Measurements from ENCODE around the gene THBS3. TPM values are rescaled to one million over a fixed set of nuclear protein-coding genes. Genes with fewer than 3 reads are reported as not detected.

THBS3 gene
- total and polyA plus RNA-seq, 2 of the 13 experiments (the other 11 are each of a cell fraction or from before 2014, with no cell fraction given) = 0.86 to 3.6 TPM

GRCh38 chr1:155250633-155251449, 43.1 kb upstream of the THBS3 start (continued):
- TF ChIP-seq CEBPZ (IDR thresholded peaks at IDR 0.05; ENCODE audit: low read length) = no peak
- no peak; the same call in 1 of the 2 replicates for TF ChIP-seq ZIK1 (CRISPR knock-in tag; IDR thresholded peaks at IDR 0.05; ENCODE audit: borderline replicate concordance, low read depth)
- TF ChIP-seq ZNF280B (CRISPR knock-in tag; IDR thresholded peaks at IDR 0.05; ENCODE audit: borderline replicate concordance) = peak; percentile 20; the same call in 1 of the 2 replicates
- TF ChIP-seq ZFP41 (CRISPR knock-in tag; IDR thresholded peaks at IDR 0.05; ENCODE audit: borderline replicate concordance) = no peak
- TF ChIP-seq NFAT5 (CRISPR knock-in tag; IDR thresholded peaks at IDR 0.05) = no peak
- TF ChIP-seq BCL6 (CRISPR knock-in tag; IDR thresholded peaks at IDR 0.05) = peak; percentile 65
- no peak for TF ChIP-seq ZNF318 (CRISPR knock-in tag; IDR thresholded peaks at IDR 0.05)
- TF ChIP-seq FOXA3 (CRISPR knock-in tag; IDR thresholded peaks at IDR 0.05) = peak; percentile 17; the same call in 1 of the 2 replicates
